GM19328 (cell line): ENCODE measurements around the gene GALNT6.

Experiments
- ATAC-seq: cut with Tn5 transposase; IDR thresholded peaks from one replicate; pipeline ENCODE4 v1.9.1; 2021; ENCODE audit warnings: mild to moderate bottlenecking, moderate library complexity; ENCODE audit not compliant: unreplicated experiment

The GALNT6 gene

DNA sequence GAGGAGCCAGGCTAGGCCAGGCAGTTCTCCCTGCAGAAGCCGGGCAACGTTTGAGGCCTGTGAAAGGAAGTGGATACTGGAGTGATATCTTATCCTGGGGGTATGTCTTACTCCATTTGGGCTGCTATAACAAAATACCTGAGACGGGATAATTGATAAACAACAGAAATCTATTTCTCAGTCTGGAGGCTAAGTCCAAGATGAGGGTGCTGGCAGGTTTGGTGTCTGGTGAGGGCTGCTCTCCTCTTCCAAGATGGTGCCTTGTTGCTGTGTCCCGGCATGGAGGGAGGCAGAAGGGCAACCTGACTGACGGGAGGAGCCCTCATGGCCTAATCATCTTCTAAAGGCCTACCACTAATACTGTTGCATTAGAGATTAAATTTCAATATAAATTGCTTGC, 15.7 kb upstream of the GALNT6 start:
- no peak for ATAC-seq

DNA sequence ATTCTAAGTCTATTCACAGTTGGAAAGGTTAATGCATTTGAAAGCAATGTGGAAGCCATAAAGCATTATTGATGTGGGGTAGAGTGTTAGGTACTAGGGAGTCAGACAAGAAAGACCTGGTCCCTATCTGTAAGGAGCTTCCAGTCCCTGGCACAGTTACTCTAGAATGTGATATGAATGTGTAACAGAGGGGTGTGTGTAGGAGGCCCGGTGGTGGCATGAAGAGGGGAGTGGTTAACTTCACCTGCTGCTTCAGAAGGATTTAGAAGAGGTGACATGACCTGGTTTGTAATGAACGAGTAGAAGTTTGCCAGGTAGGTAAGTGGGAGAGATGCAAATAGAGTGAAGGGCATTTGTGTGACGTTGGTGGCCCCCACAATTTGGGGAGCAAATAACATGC, 15.1 kb upstream of the GALNT6 start:
- ATAC-seq: no peak

DNA sequence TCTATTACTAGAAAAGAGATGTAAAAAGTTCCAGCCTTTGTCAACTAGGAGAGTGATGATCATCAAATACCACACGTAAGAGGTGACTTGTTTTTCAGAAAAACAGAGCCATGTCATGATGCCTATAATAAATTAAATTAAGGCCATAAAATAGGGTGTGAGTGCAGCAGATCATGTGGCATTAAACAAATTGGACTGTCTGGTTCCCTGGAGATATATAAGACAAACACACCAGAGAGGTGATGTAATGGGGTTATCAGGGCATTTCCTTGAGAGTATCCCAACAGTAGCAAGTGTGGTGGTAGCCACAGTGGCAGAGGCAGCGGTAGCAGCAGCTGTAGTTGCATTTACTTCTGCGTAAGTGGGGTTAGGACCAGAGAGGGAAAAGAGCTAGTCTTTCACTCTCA, 14.6 kb upstream of the GALNT6 start:
- ATAC-seq: no peak

DNA sequence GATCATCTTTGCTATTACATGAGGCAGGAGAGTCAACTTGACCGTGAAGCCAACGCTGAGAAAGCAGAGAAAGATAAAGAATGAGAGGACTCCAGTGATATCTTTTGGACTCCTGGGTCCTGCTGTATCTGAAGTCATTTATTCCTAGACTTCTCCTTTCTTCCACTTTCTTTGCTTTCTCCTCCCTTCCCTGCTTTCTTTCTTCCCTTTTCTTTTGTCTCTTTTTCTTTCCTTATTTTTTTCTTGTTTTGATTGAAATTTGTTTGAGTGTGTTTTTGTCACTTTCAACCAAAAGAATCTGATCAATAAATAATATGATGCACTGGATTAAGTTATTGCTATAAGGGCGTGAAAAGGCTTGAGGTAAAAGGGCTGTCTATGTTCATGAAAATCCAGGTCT, 13.4 kb upstream of the GALNT6 start:
- ATAC-seq: no peak

DNA sequence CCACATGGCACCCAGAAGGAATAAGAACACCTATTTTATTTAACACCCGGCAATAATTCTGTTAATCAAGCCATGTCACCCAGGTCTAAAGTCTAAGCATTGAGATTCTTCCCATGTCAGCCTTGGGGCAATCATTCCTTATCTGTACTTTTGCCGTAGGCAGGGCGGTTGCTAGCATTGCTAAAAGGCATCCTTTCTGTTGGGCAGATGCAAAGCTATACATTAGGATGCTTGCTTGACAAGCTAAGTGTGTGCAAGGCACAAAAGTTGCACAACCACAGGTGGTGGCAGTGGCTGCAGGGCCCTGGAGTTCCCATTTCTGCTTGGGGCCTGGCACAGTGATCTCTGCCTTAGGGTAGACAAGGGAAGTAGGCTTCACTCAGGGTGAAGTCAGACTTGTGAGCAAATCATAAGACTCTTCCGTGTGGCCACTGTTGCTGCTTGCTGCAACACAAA, 12.5 kb upstream of the GALNT6 start:
- no peak for ATAC-seq

DNA sequence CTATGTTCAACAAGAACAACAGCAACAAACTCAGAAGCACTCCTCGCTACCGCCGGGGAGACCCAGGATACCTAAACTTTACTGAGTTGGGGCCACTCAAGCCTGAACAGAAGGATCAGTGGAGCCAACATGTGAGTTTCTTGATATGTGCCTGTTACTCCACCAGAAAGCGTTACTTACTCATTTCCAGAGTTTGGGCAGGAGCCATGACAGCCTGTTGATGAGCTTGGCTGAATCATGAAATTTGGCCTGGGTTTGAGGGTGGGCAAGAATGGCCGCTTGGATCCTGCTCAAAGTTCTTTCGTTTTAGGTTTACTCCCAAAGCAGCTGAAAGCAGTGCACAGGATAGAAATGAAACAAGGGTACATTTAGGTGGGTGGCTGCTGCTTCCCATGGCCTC, 12.0 kb upstream of the GALNT6 start:
- no peak for ATAC-seq

DNA sequence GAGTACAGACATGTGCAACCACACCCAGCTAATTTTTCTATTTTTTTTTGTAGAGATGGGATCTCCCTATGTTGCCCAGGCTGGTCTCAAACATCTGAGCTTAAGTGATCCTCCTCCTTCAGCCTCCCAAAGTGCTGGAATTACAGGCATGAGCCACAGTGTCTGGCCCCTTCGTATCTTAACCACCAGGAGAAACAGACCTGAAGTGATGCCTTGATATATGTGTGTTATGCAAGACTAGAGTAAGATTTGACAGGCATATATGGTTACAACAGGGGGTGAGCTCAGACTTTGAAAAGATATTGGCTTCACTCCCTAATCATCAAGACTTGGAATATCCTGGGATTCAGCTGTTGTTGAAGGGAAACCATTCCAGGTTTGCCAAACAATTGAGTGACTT, 10.7 kb upstream of the GALNT6 start:
- no peak for ATAC-seq

DNA sequence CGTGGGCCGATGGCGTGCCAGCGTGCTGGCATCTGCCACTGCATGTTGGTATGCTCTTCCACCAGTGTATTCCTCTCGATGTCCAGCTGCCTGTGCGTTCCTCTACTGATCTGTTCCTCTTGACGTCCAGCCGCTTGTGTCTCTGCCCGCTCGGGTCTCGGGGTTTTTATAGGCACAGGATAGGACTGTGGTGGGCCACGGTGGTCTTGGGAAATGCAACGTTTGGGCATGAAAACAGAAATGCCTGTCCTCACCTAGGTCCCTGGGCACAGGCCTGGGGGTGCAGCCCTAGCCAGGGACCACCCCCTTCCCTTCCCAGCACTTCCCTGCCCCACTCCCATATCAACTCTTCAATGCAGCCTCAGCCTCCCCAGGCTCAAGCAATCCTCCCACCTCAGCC, 10.3 kb upstream of the GALNT6 start:
- ATAC-seq: no peak

DNA sequence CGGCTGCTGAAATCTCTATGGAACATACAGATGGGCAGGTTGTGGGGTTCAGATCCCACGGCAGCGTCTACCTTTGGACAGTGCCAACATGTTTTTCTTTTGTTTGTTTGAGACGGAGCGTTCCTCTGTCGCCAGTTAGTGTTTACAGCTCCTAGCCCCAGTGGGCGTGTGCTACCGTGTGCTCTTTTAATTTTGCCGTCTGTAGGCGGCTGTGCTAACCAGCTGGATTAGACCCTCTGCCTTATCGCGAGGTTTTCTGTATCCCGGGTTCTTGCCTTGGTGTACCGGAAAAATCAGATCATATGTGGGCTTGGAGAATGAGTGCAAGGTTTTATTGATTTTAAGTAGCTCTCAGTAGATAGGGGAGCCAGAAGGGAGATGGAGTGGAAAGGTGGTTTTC, 9.8 kb upstream of the GALNT6 start:
- no peak for ATAC-seq

DNA sequence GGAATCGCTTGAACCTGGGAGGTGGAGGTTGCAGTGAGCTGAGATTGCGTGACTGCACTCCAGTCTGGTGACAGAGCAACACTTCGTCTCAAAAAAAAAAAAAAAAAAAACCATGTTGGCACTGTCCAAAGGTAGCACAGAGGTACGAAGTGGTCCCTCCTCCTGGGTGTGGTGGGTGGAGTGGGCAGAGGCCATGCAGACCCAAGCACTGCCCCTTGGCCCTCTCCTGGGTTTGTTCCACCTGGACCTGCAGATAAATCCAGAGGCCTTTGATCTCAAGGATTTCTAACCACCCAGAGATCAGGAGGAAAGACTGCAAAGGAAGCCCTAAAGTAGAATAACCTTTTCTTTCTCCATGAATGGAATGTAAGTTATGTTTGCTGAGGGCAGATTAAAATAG, 8.7 kb upstream of the GALNT6 start:
- ATAC-seq: no peak

DNA sequence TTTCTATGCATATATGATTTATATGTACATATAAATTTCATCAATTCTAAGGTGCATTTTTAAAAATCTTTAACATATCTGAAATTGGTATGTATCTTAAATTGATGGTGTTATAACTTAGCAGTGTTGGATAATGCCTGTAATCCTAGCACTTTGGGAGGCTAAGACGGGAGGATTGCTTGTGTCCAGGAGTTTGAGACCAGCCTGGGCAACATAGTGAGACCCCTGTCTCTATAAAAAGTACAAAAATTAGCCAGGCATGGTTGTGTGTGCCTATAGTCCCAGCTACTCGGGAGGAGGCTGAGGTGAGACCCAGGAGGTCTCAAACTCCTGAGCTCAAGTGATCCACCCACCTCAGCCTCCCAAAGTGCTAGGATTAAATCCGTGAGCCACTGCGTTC, 6.5 kb upstream of the GALNT6 start:
- ATAC-seq: no peak

DNA sequence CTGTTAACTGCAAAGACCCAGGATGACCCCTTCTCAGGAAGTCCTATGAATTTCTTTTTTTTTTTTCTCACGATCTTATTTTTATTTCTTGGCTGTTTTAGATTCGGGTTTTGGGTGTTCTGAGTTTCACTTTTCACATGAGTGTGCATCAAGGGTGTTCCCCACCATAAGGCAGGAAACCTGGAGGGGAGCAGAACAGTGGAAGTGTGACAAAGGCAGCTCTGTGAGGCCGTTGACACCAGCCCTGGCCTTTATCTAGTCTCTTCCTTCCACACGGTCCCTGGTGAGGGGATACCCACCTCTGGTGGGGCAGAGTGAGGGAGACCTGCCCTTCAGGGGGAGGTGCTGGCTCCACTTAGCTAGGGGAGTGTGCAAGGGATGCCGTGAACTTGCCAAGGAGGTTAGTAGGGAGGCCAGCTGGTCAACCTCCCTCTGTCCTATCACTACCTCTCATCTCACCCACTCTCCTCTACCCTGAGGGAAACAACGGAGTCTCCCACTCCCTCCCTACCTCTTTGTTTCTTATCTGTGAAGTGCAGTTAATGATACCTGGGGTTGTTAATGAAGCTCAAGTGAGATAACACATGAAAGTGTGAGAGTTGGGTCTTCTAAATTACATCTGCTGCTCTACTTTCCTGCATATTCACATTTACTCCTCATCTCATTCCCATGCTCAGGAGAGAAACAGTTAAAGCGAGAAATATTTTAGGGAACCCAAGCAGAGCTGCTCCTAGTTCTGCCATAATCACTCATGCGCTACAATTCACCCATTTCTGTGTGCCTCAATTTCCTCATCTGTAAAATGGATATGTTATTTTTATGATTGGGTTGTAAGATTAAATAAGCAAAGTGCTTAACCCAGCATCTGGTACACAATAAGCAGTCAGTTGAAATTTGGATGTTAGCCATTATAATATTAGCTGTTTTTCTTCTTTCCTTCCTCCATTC, 4.4 kb upstream of the GALNT6 start:
- no peak for ATAC-seq

DNA sequence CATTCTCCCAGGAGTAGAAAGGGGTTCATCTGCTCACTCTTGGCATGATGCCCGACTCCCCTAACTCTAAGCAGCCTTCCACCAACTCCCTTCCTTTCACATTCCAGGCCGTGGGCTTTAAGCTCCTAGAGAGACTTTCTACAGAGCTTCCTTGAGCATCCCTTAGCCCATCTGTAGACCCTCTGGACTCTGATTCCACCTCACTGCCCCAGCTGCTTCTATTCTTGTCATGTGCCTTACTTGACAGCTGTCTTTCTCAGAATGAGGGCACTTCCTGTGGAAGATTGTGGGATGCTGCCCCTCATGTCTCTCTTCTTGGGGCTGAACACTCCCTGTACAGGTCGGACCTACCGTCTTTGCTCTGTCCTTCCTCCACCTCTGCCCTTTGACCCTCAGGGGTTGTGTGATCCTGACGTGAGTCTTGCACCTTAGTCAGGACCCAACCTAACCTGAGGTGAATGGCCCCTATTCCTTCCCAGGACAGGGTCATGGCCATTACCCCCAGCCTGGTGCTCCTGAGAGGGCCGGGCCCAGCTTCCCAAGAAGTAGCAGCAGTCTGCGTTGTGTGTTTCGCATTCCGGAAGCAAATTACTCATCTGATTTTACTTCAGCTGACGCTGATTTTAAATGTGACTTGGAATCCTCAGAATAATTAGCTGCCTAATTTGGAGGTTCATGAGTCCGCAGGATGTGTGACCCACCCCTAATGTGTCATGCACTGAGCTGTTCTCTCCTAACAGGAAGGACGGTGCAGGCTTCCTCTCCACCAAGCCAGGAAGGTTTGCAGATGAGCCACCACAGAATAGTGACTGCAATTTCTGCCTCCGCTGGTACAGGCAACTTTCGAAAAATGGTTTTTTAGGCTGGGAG, 2.7 kb upstream of the GALNT6 start:
- ATAC-seq: no peak

DNA sequence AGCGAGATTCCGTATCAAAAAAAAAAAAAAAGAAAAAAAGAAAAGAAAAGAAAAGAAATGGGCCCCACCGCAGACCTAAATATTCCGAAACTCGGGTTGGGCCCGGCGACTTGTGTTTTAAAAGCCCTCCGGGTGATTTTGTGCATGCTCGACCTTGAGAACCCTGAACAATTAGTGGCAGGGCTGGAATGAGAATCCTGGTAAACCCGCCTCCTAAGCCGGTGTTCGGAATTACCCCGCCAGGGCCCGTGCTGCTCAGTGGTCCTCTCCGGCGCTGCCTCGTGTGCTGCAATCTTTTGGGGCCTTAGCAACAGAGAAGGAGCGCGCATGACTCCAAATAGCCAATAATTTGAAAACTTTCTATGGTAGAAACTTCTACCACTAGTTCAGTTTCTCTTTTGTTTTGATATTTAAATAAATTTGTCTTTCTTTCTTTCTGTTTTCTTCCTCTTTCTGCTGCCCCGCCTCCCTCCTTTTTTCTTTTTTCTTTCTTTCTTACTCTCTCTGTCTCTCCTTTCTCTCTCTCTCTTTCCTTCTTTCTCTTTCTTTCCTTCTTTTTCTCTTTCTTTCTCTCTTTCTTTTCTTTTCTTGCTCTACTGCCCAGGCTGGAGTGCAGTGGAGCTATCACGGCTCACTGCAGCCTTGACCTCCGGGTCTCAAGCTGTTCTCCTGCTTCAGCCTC, 1.5 kb upstream of the GALNT6 start:
- ATAC-seq: no peak

DNA sequence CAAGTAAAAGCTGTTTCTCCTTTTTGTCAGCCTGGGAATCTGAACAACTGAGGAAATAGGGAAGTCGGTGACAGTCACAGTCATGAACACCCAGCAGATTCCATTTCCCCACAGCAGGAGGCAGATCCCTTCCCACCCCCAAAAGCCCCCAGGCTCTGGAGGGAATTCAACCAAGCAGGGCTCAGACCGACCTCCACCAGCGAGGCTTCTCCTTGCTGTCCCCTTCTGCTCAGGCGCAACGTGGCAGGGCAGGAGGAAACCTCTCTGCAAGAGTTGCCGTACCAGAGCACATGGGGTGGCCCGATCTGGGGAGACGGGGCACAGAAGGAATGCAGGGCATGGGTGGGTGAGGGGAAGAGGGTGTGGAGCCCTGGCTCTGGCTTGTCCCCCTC, 319 bp downstream of the GALNT6 start:
- no peak for ATAC-seq

DNA sequence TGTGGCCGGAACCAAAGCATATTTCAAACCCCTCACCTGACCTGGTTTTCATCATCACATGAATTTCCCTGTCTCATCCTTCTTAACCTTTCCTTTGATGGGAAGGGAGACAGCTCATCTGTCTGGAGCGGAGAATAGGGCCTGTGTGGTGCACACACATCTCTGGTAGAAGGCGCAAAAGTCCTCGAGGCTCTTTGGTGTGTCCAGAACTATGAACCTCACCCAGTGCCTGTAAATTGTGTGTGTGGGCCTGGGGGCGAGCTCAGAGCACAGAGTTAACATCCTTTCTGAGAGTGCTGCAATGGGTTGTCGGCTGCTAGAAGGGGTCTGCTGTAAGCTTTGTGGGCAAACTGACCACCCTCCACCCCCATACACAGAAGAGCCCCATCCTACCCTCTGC, 749 bp downstream of the GALNT6 start:
- no peak for ATAC-seq

DNA sequence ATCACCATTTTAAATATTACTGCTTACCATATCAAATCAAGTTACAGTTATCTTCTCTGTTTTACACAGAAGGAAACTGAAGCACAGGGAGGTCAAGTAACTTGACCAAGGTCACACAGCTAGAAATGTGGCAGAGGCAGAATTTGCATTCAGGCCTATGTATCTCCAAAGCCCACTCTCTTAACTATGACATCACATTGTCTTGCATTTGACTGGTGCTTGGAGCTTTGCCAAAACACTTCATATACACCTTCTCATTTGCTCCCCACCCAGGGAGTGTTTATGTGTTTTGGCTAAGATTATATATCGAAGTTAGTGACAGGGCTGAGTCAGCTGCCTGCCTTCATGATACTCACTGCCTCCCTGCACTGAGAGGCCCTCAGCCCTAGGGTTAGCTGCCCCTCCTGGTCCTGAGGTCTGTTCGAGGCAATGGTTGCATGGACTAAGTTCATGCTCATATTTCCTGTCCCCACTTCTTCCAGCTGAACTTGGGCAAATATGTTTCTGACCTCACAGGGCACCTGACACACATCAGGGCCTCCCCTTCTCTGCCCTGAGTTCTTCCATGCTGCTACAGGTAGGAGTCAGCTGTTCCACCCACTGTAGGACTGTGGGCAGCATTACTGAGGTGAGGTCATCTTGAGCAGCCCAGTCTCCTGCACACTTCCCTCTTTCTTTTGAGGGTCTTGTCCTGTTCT, 1.8 kb downstream of the GALNT6 start:
- no peak for ATAC-seq

DNA sequence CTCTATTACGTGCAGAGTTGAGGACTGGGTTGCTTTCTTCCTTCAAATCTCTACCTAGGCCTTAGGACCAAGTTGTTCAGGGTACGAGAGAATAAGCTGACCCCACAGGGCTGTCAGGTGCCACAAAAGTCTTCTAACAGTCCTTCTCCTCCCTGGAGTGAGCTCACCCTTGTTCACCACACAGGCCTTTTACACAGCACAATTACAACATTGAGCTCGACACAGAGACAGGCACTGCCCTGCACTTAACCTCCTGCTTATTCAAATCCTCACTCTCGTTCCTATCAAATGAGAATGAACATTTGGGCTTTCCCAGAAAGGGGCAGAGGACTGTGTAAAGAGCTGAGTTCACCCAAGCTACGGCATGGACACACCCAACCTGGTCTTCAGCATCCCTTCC, 2.4 kb downstream of the GALNT6 start:
- no peak for ATAC-seq

DNA sequence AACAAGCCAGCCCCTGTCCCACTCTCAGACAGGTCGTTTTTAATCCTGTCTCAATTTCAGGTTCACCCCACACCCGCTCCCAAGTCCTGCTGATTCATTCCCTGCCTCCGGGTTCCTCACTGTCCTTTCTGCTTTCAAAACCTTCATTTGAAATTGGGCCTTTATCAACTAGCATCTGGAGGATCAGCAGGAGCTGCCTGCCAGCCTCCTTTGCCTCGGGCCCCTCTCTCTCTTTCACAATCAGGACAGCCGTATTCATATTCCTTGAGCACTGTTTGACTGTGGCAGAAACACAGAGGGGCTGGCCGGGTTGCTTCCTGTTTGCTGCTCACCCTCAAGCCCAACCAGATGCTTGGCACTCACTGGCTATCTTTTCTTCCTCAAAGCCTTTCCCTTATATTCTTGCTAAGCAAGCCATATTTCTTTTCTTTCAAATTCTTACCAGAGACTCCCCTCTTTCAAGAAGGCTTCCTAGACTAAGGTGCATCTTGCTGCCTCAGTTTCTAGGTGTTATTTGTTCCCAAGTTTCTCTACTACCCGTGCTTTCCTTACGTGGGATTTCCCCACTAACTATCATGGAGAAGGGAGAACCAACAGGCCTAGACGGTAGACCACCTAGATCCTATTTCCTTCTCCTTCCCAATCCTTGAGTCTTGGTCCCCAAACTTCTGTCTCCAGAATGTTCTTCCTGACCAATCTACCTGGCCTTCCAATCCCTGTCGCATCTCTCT, 3.0 kb downstream of the GALNT6 start:
- no peak for ATAC-seq

DNA sequence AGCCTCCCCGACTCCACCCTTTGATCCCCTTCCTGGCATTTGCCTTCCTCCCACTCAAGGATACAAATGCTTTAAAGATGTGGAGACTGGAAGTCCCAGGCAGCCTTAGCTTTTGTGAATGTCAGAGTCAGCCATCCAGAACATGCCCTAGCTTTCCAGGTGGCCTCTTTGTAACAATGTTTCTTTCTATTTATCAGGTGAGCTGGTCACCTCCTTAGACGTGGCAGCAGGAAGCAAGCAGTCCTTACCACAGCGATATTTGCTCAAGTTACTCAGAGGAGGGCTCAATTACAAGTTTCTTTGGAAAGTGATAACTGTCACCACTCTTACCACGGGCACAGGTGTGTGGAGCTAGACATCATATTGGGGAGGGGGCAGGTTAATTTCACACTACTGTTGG, 4.9 kb downstream of the GALNT6 start:
- ATAC-seq: no peak
